Measurements from ENCODE around the gene EVPL.

The EVPL gene

GRCh38 chr17:76023900-76024237 lies 3.2 kb downstream of the EVPL start:
- Histone ChIP-seq H3K27ac (ENCODE audit: extremely low read depth, low read depth, low read length) (no peak overlapping the region), H3K4me1 (ENCODE audit: control insufficient read depth, insufficient read depth, low read length) (peaks cover 8% of the 10 kb centered on the region; the same call in 1 of the 2 replicates), H3K4me3 (ENCODE audit: low read depth, low read length) (no peak overlapping the region), H3K36me3 (ENCODE audit: control insufficient read depth in 2 of 2, insufficient read depth in 1 of 2, low read length in 2 of 2) (no peaks in the 10 kb centered on the region), H3K9me3 (ENCODE audit: control insufficient read depth, insufficient read depth, low read depth, low read length) (no peaks in the 10 kb centered on the region)
- TF ChIP-seq ZNF404 (tag by site-specific recombination; IDR thresholded peaks at IDR 0.05) (no peak), ZNF169 (tag by site-specific recombination; IDR thresholded peaks at IDR 0.05) (no peak), ZNF214 (tag by site-specific recombination; IDR thresholded peaks at IDR 0.05; ENCODE audit: borderline replicate concordance) (no peak), ZNF585B (tag by site-specific recombination; IDR thresholded peaks at IDR 0.05) (no peak), GLIS1 (tag by site-specific recombination; IDR thresholded peaks at IDR 0.05) (no peak), ZNF248 (tag by site-specific recombination; IDR thresholded peaks at IDR 0.05) (no peak), ZNF521 (tag by site-specific recombination; IDR thresholded peaks at IDR 0.05) (no peak), ZNF571 (tag by site-specific recombination; IDR thresholded peaks at IDR 0.05) (no peak), ZNF10 (tag by site-specific recombination; IDR thresholded peaks at IDR 0.05) (no peak), PRDM1 (tag by site-specific recombination; IDR thresholded peaks at IDR 0.05) (no peak), ZBTB7A (tag by site-specific recombination; IDR thresholded peaks at IDR 0.05; ENCODE audit: low read depth) (no peak), ZNF837 (tag by site-specific recombination; IDR thresholded peaks at IDR 0.05) (no peak), ZNF324 (tag by site-specific recombination; IDR thresholded peaks at IDR 0.05) (no peak)
- TF ChIP-seq, protein P1, sequence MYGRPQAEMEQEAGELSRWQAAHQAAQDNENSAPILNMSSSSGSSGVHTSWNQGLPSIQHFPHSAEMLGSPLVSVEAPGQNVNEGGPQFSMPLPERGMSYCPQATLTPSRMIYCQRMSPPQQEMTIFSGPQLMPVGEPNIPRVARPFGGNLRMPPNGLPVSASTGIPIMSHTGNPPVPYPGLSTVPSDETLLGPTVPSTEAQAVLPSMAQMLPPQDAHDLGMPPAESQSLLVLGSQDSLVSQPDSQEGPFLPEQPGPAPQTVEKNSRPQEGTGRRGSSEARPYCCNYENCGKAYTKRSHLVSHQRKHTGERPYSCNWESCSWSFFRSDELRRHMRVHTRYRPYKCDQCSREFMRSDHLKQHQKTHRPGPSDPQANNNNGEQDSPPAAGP (tag by site-specific recombination; IDR thresholded peaks at IDR 0.05), result no peak
- TF ChIP-seq, protein P2, sequence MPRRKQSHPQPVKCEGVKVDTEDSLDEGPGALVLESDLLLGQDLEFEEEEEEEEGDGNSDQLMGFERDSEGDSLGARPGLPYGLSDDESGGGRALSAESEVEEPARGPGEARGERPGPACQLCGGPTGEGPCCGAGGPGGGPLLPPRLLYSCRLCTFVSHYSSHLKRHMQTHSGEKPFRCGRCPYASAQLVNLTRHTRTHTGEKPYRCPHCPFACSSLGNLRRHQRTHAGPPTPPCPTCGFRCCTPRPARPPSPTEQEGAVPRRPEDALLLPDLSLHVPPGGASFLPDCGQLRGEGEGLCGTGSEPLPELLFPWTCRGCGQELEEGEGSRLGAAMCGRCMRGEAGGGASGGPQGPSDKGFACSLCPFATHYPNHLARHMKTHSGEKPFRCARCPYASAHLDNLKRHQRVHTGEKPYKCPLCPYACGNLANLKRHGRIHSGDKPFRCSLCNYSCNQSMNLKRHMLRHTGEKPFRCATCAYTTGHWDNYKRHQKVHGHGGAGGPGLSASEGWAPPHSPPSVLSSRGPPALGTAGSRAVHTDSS (tag by site-specific recombination; IDR thresholded peaks at IDR 0.05), result no peak
- ChIA-PET POLR2A (interaction anchor here (0.6 kb wide), 2 partner anchors 8 to 833 kb away, joined by 3 to 5 read pairs; no protein-coding TSS in a partner anchor), CTCF (interaction anchor here (0.9 kb wide), 1 partner anchor 10 kb away, joined by 4 read pairs; no protein-coding TSS in a partner anchor)

DNA sequence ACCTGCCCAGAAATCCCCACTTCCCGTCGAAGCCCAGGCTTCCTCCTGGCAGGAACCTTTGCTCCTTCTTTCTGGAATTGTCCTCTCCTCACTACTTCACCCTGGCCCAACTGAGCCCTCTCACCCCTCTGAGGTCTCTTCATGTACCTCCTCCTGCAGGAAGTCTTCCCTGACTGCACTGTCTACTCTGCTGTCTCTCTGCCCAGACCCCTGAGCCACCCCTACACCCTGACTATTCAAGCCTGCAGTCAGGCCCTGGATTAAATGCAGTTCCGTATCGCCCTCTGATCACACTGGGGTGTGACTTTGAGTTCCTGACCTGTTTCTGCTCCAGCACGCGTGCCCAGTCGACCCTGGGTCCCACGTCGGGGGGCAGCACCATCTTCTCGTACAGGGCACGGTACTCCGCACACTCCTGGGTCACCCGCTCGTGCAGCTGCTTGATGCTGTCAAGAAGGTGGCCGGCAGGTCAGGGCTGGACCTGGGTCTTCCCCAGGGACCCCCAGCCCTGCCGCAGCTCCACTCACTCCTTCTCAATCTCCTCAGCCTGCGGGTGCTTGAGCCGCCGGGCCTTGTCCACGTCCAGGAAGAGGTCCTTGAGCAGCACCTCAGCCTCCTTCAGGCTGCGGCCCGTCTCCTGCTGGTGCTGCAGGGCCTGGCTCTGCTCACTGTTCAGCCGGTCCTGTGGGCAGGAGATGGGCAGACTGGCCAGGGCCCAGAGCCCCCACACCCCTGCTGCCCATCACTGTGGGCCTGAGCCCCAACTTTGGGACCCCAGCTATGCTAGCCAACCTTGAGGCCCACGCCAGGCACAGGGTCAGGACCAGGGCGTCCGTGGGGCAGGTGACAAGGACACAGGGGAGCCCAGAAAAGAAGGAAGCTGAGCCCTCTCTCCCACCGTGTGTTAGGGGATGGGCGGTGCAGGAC lies 3.9 kb downstream of the EVPL start:
- H3K4me3 ChIP-seq (ENCODE audit: low read depth, low read length), result no peak overlapping the region
- H3K4me1 ChIP-seq (ENCODE audit: control insufficient read depth, insufficient read depth, low read length), result 0 out of 2 replicates have a peak, but pooled peaks cover 2% of the 10 kb centered on the region
- H3K36me3 ChIP-seq (ENCODE audit: control insufficient read depth in 2 of 2, insufficient read depth in 1 of 2, low read length in 2 of 2), result no peaks in the 10 kb centered on the region
- POLR2A ChIA-PET, result interaction anchor here (2.3 kb wide), 1 partner anchor 18 kb away, joined by 5 read pairs; no protein-coding TSS in a partner anchor
- TF ChIP-seq, protein P3, sequence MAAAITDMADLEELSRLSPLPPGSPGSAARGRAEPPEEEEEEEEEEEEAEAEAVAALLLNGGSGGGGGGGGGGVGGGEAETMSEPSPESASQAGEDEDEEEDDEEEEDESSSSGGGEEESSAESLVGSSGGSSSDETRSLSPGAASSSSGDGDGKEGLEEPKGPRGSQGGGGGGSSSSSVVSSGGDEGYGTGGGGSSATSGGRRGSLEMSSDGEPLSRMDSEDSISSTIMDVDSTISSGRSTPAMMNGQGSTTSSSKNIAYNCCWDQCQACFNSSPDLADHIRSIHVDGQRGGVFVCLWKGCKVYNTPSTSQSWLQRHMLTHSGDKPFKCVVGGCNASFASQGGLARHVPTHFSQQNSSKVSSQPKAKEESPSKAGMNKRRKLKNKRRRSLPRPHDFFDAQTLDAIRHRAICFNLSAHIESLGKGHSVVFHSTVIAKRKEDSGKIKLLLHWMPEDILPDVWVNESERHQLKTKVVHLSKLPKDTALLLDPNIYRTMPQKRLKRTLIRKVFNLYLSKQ (tag by site-specific recombination; IDR thresholded peaks at IDR 0.05; ENCODE audit: borderline replicate concordance), result no peak
- TF ChIP-seq ZNF184 (tag by site-specific recombination; IDR thresholded peaks at IDR 0.05), result no peak
- TF ChIP-seq ZNF600 (tag by site-specific recombination; IDR thresholded peaks at IDR 0.05), result peak; percentile 55; the same call in 1 of the 2 replicates
- H3K9me3 ChIP-seq (ENCODE audit: control insufficient read depth, insufficient read depth, low read depth, low read length), result no peaks in the 10 kb centered on the region
- CTCF ChIA-PET, result interaction anchor here (0.9 to 1.4 kb wide), 3 partner anchors 9 to 23 kb away, joined by 3 to 4 read pairs (median 3); no protein-coding TSS in a partner anchor
- no peak overlapping the region for H3K27ac ChIP-seq (ENCODE audit: extremely low read depth, low read depth, low read length)

Data from HEK293 (cell line).